NB4 (cell line): ENCODE results near the gene AKNA.

Experiments used
- POLR2A ChIP-seq: IDR thresholded peaks from 2 replicates; pipeline ENCODE4 v1.6.1; 2011; ENCODE audit warnings: mild to moderate bottlenecking; ENCODE audit not compliant: insufficient read length; ENCODE audit errors: extremely low read depth
- TF ChIP-seq, protein P1 (sequence below): IDR thresholded peaks from one replicate; pipeline ENCODE4 v1.5.1; 2012; ENCODE audit warnings: low read depth, low read length

DNA sequence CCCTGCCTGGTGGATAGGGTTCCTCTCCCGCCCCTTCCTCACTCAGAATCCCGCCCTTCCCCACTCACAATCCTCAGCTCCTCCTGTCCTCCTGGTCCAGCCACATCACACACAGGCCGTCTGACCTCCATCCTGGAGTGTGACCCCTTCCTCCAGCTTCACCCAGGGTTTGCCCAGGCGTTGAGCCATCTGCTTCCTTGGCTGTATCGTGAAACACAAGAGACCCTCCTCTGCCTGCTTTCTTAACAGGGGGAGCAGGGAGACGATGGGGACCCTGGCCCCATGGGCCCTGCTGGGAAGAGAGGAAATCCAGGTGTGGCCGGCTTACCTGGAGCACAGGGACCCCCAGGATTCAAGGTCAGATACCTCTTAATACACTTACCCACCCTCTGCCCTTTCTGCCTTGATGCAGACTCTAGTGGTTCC lies 97.2 kb downstream of the AKNA start:
- no peak for TF ChIP-seq POLR2A
- TF ChIP-seq, protein P1, sequence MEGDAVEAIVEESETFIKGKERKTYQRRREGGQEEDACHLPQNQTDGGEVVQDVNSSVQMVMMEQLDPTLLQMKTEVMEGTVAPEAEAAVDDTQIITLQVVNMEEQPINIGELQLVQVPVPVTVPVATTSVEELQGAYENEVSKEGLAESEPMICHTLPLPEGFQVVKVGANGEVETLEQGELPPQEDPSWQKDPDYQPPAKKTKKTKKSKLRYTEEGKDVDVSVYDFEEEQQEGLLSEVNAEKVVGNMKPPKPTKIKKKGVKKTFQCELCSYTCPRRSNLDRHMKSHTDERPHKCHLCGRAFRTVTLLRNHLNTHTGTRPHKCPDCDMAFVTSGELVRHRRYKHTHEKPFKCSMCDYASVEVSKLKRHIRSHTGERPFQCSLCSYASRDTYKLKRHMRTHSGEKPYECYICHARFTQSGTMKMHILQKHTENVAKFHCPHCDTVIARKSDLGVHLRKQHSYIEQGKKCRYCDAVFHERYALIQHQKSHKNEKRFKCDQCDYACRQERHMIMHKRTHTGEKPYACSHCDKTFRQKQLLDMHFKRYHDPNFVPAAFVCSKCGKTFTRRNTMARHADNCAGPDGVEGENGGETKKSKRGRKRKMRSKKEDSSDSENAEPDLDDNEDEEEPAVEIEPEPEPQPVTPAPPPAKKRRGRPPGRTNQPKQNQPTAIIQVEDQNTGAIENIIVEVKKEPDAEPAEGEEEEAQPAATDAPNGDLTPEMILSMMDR: no peak
